Stomach smooth muscle (tissue), 2 donors: ENCODE measurements around the gene TMEM239.
"Not testable (repeated sequence)": the region's sequence is repeated elsewhere in the genome, so short reads cannot be mapped to it uniquely, and the experiment has no call there.

Experiments used
- H3K27ac ChIP-seq: one replicate; pipeline ENCODE4 v1.7.0; 2013; ENCODE audit warnings: mild to moderate bottlenecking, low read length, inconsistent platforms
- H3K27me3 ChIP-seq, 2 donors: one replicate each; pipeline ENCODE4 v1.7.0; 2013; ENCODE audit warnings: low read length in 2 of 2; ENCODE audit not compliant: insufficient read depth in 2 of 2, control insufficient read depth in 1 of 2
- H3K36me3 ChIP-seq, 2 donors: one replicate each; pipeline ENCODE4 v1.7.0; 2013; ENCODE audit warnings: low read length in 2 of 2; ENCODE audit not compliant: control insufficient read depth in 2 of 2, insufficient read depth in 2 of 2
- H3K4me1 ChIP-seq: one replicate; pipeline ENCODE4 v1.7.0; 2013; ENCODE audit warnings: low read length; ENCODE audit not compliant: control insufficient read depth, insufficient read depth
- H3K4me3 ChIP-seq, 2 donors: one replicate each; pipeline ENCODE4 v1.7.0; 2013; ENCODE audit warnings: low read length in 2 of 2
- H3K9ac ChIP-seq, 2 donors: one replicate each; pipeline ENCODE4 v1.7.0; 2013; ENCODE audit warnings: low read length in 2 of 2, mild to moderate bottlenecking in 1 of 2
- H3K9me3 ChIP-seq, 2 donors: one replicate each; pipeline ENCODE4 v1.7.0; 2013; ENCODE audit warnings: low read length in 2 of 2; ENCODE audit not compliant: control insufficient read depth in 2 of 2
- donor health status: healthy.
- donor health status: Pancreatic carcinoma.

The TMEM239 gene

GRCh38 chr20:2820896-2821869 lies 5.0 kb downstream of the TMEM239 start:
- peaks cover 27 to 31% of the 10 kb centered on the region in 2 donors for H3K27me3 ChIP-seq
- H3K4me3 ChIP-seq = no peak overlapping the region
- peaks cover 2% of the 10 kb centered on the region for H3K4me1 ChIP-seq

GRCh38 chr20:2822073-2822472 lies 5.9 kb downstream of the TMEM239 start:
- Histone ChIP-seq H3K4me3 (no peak overlapping the region), H3K9me3 (no peaks in the 10 kb centered on the region), H3K9ac (no peak overlapping the region), H3K27ac (no peak overlapping the region), H3K36me3 (no peaks in the 10 kb centered on the region), H3K4me1 (peaks cover 2% of the 10 kb centered on the region), H3K27me3 (peaks cover 26 to 28% of the 10 kb centered on the region in 2 donors)

More at GRCh38 chr20:2820896-2821869, 5.0 kb downstream of the TMEM239 start:
- Histone ChIP-seq H3K27ac (no peak overlapping the region), H3K9me3 (no peaks in the 10 kb centered on the region), H3K9ac (no peak overlapping the region), H3K36me3 (no peaks in the 10 kb centered on the region)

GRCh38 chr20:2825761-2826160 lies 9.6 kb downstream of the TMEM239 start:
- no peak overlapping the region for H3K4me3 ChIP-seq
- peaks cover 9 to 14% of the 10 kb centered on the region in 2 donors for H3K27me3 ChIP-seq
- H3K9me3 ChIP-seq = no peaks in the 10 kb centered on the region
- H3K36me3 ChIP-seq = no peaks in the 10 kb centered on the region
- H3K4me1 ChIP-seq = no peaks in the 10 kb centered on the region
- no peak overlapping the region for H3K27ac ChIP-seq
- no peak overlapping the region for H3K9ac ChIP-seq

GRCh38 chr20:2826655-2827054 lies 10.5 kb downstream of the TMEM239 start:
- Histone ChIP-seq H3K9ac (no peak overlapping the region), H3K4me1 (no peaks in the 10 kb centered on the region), H3K9me3 (no peaks in the 10 kb centered on the region), H3K4me3 (no peak overlapping the region), H3K27me3 (peaks cover 5 to 6% of the 10 kb centered on the region in 2 donors), H3K27ac (no peak overlapping the region), H3K36me3 (no peaks in the 10 kb centered on the region)

- no peaks in the 10 kb centered on the region for H3K9me3 ChIP-seq
- peaks cover 3 to 5% of the 10 kb centered on the region in 2 donors for H3K27me3 ChIP-seq
- no peaks in the 10 kb centered on the region for H3K36me3 ChIP-seq
- no peak overlapping the region for H3K4me3 ChIP-seq
- no peak overlapping the region for H3K9ac ChIP-seq
- no peaks in the 10 kb centered on the region for H3K4me1 ChIP-seq
- no peak overlapping the region for H3K27ac ChIP-seq
Measured at GRCh38 chr20:2829376-2829775, 13.2 kb downstream of the TMEM239 start.

GRCh38 chr20:2831206-2831605 lies 15.0 kb downstream of the TMEM239 start:
- not testable (repeated sequence) for H3K27me3 ChIP-seq, H3K9ac ChIP-seq, H3K9me3 ChIP-seq, H3K4me3 ChIP-seq, H3K27ac ChIP-seq, H3K4me1 ChIP-seq, H3K36me3 ChIP-seq

GRCh38 chr20:2833761-2834160 lies 17.6 kb downstream of the TMEM239 start:
- Histone ChIP-seq H3K36me3 (peaks cover 0 to 11% of the 10 kb centered on the region in 2 donors), H3K9ac (no peak overlapping the region), H3K9me3 (no peaks in the 10 kb centered on the region), H3K4me3 (no peak overlapping the region), H3K27me3 (peaks cover 2 to 3% of the 10 kb centered on the region in 2 donors), H3K27ac (no peak overlapping the region), H3K4me1 (no peaks in the 10 kb centered on the region)

- Histone ChIP-seq H3K4me1 (peaks cover 2% of the 10 kb centered on the region), H3K9me3 (no peaks in the 10 kb centered on the region), H3K27ac (no peak overlapping the region), H3K36me3 (peaks cover 0 to 11% of the 10 kb centered on the region in 2 donors), H3K27me3 (no peaks in the 10 kb centered on the region), H3K4me3 (no peak overlapping the region), H3K9ac (no peak overlapping the region)
Measured at GRCh38 chr20:2834401-2835110, 18.4 kb downstream of the TMEM239 start.

- Histone ChIP-seq H3K27ac (no peak overlapping the region), H3K4me1 (peaks cover 10% of the 10 kb centered on the region), H3K36me3 (peaks cover 0 to 11% of the 10 kb centered on the region in 2 donors), H3K9me3 (no peaks in the 10 kb centered on the region), H3K27me3 (no peaks in the 10 kb centered on the region), H3K4me3 (no peak overlapping the region), H3K9ac (no peak overlapping the region)
Measured at GRCh38 chr20:2835331-2835796, 19.2 kb downstream of the TMEM239 start.

- Histone ChIP-seq H3K36me3 (peaks cover 0 to 11% of the 10 kb centered on the region in 2 donors), H3K27me3 (no peaks in the 10 kb centered on the region), H3K9me3 (no peaks in the 10 kb centered on the region), H3K4me3 (no peak overlapping the region), H3K27ac (no peak overlapping the region), H3K4me1 (peaks cover 13% of the 10 kb centered on the region), H3K9ac (no peak overlapping the region)
Measured at GRCh38 chr20:2836035-2836434, 19.9 kb downstream of the TMEM239 start.
